Fibroblast of lung (primary cell): ENCODE measurements around the gene GMCL2.

Source experiments
- EZH2 ChIP-seq: IDR thresholded peaks from 2 replicates; pipeline ENCODE4 v1.5.1; 2012; ENCODE audit warnings: low read length, control low read depth, mild to moderate bottlenecking; ENCODE audit errors: missing control alignments
- TF ChIP-seq, protein P1 (sequence below), 2 donors: IDR thresholded peaks in 1 of 2; conservative IDR thresholded peaks in 1 of 2; 1 replicate in 1 of 2; 2 replicates in 1 of 2; pipeline ENCODE4 v1.5.1; 2011 to 2012; ENCODE audit warnings: low read length in 2 of 2, control low read depth in 1 of 2, inconsistent platforms in 1 of 2, low read depth in 1 of 2, mild to moderate bottlenecking in 1 of 2

DNA sequence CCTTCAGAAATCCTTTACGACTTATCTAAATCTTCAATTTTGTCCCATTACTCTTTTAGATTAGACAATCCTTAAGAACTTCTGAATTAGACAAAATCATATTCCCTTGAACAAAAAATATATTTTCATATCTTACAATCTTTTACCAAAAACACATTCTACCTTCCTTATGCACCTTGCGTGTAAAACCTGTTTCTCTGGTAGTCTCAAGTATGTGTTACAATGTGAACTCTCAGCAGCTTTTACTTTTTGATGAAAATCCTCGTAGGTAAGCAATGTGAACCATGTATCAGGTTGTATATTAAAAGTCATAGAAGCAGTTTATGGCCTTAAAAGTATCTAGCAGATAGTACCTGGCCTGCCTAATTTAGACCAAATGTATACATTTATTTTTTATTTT lies 12.7 kb downstream of the GMCL2 start:
- TF ChIP-seq, protein P1, sequence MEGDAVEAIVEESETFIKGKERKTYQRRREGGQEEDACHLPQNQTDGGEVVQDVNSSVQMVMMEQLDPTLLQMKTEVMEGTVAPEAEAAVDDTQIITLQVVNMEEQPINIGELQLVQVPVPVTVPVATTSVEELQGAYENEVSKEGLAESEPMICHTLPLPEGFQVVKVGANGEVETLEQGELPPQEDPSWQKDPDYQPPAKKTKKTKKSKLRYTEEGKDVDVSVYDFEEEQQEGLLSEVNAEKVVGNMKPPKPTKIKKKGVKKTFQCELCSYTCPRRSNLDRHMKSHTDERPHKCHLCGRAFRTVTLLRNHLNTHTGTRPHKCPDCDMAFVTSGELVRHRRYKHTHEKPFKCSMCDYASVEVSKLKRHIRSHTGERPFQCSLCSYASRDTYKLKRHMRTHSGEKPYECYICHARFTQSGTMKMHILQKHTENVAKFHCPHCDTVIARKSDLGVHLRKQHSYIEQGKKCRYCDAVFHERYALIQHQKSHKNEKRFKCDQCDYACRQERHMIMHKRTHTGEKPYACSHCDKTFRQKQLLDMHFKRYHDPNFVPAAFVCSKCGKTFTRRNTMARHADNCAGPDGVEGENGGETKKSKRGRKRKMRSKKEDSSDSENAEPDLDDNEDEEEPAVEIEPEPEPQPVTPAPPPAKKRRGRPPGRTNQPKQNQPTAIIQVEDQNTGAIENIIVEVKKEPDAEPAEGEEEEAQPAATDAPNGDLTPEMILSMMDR (conservative IDR thresholded peaks at IDR 0.05 in 1 of 2, IDR thresholded peaks at IDR 0.05 in 1 of 2; ENCODE audit: low read depth in 1 of 2, low read length in 2 of 2) = no peak
- TF ChIP-seq EZH2 = no peak
